Lower leg skin (tissue), 3 donors: ENCODE measurements around the gene IER2.

Experiments
- CTCF ChIP-seq, 3 donors: fragments of 450-650 bp; IDR thresholded peaks; one replicate each; pipeline ENCODE4 v1.5.1; 2016; ENCODE audit warnings: antibody characterized with exemption in 3 of 3, mild to moderate bottlenecking in 3 of 3, moderate library complexity in 2 of 3
- POLR2A ChIP-seq, 2 donors: fragments of 450-650 bp; IDR thresholded peaks; one replicate each; pipeline ENCODE4 v1.6.1; 2016 to 2017; ENCODE audit warnings: antibody characterized with exemption in 2 of 2, mild to moderate bottlenecking in 1 of 2, moderate library complexity in 1 of 2

GRCh38 chr19:13154241-13154778 lies 4.1 kb downstream of the IER2 start:
- TF ChIP-seq CTCF (IDR thresholded peaks at IDR 0.05) (no peak), POLR2A (IDR thresholded peaks at IDR 0.05) (no peak)
